ENCODE measurements around the gene PAK6.

PAK6 gene

DNA sequence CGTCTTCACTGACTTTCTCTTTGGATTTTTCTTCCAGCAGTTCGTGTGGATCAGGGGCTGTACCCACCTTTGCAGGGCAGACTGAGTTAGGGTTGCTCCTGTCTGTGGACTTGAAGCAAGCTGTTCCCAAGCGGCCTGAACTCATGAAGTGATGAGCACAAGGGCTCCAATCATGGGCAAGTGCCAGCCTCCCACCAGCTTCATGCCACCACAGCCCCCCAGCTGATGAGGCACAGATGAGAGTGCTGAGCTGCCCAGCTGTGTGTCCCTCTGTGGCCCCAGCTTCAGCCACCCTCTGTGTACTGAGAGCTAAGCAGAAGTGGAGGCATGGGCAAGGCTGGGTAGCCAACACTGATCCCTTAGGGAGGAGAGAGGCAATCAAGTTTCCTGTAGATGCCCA is 72.1 kb downstream of the PAK6 start:
- H3K4me2 ChIP-seq (ENCODE audit: low read length), result no peak overlapping the region
- H3K4me1 ChIP-seq (ENCODE audit: low read length), result peaks cover 48% of the 10 kb centered on the region
- H4K20me1 ChIP-seq (ENCODE audit: insufficient read depth, low read length), result no peaks in the 10 kb centered on the region
- peaks cover 35% of the 10 kb centered on the region for H3K27me3 ChIP-seq (ENCODE audit: low read depth, low read length)
- H3K9me3 ChIP-seq (ENCODE audit: insufficient read depth, low read length), result no peaks in the 10 kb centered on the region
- no peaks in the 10 kb centered on the region for H3K36me3 ChIP-seq (replicated peaks; ENCODE audit: low read depth, low read length)
- H3K27ac ChIP-seq (ENCODE audit: low read length), result no peak overlapping the region
- no peak overlapping the region for H3K9ac ChIP-seq (ENCODE audit: low read length)
- no peak overlapping the region for H2AFZ ChIP-seq (ENCODE audit: low read depth, low read length)
- H3K4me3 ChIP-seq (ENCODE audit: low read length), result no peak overlapping the region
- no peak for TF ChIP-seq EZH2phosphoT487 (IDR thresholded peaks at IDR 0.05; ENCODE audit: low read depth)
- TF ChIP-seq, protein P1, sequence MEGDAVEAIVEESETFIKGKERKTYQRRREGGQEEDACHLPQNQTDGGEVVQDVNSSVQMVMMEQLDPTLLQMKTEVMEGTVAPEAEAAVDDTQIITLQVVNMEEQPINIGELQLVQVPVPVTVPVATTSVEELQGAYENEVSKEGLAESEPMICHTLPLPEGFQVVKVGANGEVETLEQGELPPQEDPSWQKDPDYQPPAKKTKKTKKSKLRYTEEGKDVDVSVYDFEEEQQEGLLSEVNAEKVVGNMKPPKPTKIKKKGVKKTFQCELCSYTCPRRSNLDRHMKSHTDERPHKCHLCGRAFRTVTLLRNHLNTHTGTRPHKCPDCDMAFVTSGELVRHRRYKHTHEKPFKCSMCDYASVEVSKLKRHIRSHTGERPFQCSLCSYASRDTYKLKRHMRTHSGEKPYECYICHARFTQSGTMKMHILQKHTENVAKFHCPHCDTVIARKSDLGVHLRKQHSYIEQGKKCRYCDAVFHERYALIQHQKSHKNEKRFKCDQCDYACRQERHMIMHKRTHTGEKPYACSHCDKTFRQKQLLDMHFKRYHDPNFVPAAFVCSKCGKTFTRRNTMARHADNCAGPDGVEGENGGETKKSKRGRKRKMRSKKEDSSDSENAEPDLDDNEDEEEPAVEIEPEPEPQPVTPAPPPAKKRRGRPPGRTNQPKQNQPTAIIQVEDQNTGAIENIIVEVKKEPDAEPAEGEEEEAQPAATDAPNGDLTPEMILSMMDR (IDR thresholded peaks at IDR 0.05; ENCODE audit: low read depth, low read length), result no peak
- H3K79me2 ChIP-seq (ENCODE audit: low read length), result no peaks in the 10 kb centered on the region

DNA sequence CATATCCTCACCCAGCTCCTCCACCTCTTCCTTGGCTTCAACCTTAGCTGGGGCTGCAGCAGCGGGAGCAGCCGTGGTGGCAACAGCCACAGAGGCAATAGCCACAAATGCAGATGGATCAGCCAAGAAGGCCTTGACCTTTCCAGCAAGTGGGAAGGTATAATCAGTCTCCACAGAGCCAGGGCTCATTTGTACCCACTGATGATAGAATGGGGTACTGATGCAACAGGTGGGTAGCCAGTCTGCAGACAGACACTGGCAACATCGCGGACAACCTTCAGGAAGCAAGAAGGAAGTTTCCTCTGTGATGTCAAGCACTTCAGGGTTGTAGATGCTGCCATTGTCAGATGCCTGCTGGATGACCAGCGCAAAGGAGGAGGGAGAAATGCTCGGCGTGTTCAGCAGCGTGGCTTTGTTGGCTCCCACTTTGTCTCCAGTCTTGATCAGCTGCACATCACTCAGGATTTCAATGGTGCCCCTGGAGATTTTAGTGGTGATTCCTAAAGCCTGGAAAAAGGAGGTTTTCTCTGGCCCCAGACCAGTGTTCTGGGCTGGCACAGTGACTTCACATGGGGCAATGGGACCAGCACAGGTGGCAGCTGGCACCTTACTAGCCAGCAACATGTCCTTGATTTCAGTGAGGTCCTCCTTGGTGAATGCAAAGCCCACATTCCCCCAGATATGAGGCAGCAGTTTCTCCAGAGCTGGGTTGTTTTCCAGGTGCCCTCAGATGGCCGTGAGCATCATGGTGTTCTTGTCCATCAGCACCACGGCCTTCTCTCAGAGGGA is 73.7 kb downstream of the PAK6 start:
- peaks cover 36% of the 10 kb centered on the region for H3K27me3 ChIP-seq (ENCODE audit: low read depth, low read length)

DNA sequence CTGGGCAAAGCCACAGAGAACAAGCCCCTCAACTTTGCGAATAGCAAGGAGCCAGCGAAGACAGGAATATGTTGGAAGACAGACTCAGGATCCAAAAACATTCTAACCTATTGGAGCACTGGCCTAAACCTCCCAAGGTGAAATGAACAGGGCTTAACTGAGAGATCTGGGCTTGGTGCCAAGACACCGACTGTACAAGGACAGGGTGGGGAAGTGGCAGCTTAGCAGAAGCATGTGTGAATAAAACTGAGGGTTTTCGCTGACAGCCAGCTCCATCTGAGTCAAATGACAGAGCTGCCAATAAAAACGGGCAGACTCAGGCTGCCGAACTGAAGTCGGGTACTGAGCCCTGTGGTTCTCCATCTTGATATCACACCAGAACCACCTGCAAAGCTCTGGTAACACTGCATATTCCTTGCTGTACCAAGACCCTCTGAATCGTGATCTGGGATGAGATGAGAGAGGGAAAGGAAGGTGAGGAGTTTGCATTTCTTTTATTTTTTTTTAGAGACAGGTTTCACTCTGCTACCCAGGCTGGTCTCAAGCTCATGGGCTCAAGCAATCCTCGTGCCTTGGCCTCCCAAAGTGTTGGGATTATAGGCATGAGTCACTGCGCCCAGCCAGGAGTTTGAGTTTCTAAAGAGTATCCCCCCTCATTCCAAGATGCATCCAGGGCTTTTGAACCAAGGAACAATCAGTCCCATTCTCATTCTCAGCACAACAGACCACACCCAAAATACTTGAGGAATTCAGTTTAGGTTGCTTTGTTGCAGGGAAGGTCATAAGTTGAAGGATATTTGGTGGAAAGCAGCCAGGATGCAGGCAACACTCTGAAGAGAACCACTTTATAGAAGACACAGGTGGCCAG is 74.9 kb downstream of the PAK6 start:
- Histone ChIP-seq H3K27me3 (ENCODE audit: low read depth, low read length) (peaks cover 36% of the 10 kb centered on the region), H4K20me1 (ENCODE audit: insufficient read depth, low read length) (no peaks in the 10 kb centered on the region), H3K4me2 (ENCODE audit: low read length) (peak overlapping the region; percentile 19), H3K27ac (ENCODE audit: low read length) (no peak overlapping the region), H3K4me1 (ENCODE audit: low read length) (peaks cover 42% of the 10 kb centered on the region), H3K36me3 (replicated peaks; ENCODE audit: low read depth, low read length) (no peaks in the 10 kb centered on the region), H3K4me3 (ENCODE audit: low read length) (no peak overlapping the region), H2AFZ (ENCODE audit: low read depth, low read length) (no peak overlapping the region), H3K9me3 (ENCODE audit: insufficient read depth, low read length) (no peaks in the 10 kb centered on the region), H3K9ac (ENCODE audit: low read length) (no peak overlapping the region), H3K79me2 (ENCODE audit: low read length) (no peaks in the 10 kb centered on the region)
- TF ChIP-seq, protein P1 (IDR thresholded peaks at IDR 0.05; ENCODE audit: low read depth, low read length), result no peak
- no peak for TF ChIP-seq EZH2phosphoT487 (IDR thresholded peaks at IDR 0.05; ENCODE audit: low read depth)

More for the DNA sequence above, 73.7 kb downstream of the PAK6 start:
- H3K4me2 ChIP-seq (ENCODE audit: low read length), result no peak overlapping the region
- H3K9ac ChIP-seq (ENCODE audit: low read length), result no peak overlapping the region
- H3K4me3 ChIP-seq (ENCODE audit: low read length), result no peak overlapping the region
- peaks cover 44% of the 10 kb centered on the region for H3K4me1 ChIP-seq (ENCODE audit: low read length)
- H2AFZ ChIP-seq (ENCODE audit: low read depth, low read length), result no peak overlapping the region
- no peaks in the 10 kb centered on the region for H3K9me3 ChIP-seq (ENCODE audit: insufficient read depth, low read length)
- no peaks in the 10 kb centered on the region for H3K36me3 ChIP-seq (replicated peaks; ENCODE audit: low read depth, low read length)
- no peaks in the 10 kb centered on the region for H4K20me1 ChIP-seq (ENCODE audit: insufficient read depth, low read length)
- no peaks in the 10 kb centered on the region for H3K79me2 ChIP-seq (ENCODE audit: low read length)
- TF ChIP-seq, protein P1 (IDR thresholded peaks at IDR 0.05; ENCODE audit: low read depth, low read length), result no peak
- H3K27ac ChIP-seq (ENCODE audit: low read length), result no peak overlapping the region

DNA sequence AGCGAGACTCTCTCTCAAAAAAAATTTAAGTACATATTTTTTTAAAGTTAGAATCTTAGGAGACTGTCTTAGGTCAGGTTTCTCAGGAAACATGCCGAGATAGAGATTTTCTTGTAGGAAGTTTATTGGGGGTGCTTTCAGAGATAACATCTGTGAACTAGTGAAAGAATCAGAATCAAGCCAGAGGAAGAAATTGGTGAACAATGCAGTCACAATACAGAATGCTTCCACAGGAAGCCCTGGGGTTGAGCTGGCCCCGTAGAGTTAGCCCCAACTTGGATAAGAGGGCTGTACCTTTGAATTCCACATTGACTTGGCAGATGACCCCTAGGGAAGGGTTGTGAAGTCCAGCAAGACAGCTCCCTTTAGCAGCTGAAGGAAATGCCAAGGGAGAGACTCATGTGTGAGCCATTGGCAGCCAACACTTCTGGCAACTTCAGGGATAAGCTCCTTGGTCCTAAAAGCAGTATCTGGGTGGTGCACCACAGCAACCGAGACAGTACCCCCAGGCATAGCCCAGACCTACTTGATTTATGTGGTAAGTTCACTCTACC is 75.9 kb downstream of the PAK6 start:
- peaks cover 31% of the 10 kb centered on the region for H3K4me1 ChIP-seq (ENCODE audit: low read length)
- no peak overlapping the region for H3K9ac ChIP-seq (ENCODE audit: low read length)
- TF ChIP-seq, protein P1 (IDR thresholded peaks at IDR 0.05; ENCODE audit: low read depth, low read length), result no peak
- TF ChIP-seq EZH2phosphoT487 (IDR thresholded peaks at IDR 0.05; ENCODE audit: low read depth), result no peak
- no peaks in the 10 kb centered on the region for H3K9me3 ChIP-seq (ENCODE audit: insufficient read depth, low read length)
- no peak overlapping the region for H2AFZ ChIP-seq (ENCODE audit: low read depth, low read length)
- H3K27ac ChIP-seq (ENCODE audit: low read length), result no peak overlapping the region
- H3K4me3 ChIP-seq (ENCODE audit: low read length), result no peak overlapping the region
- H3K79me2 ChIP-seq (ENCODE audit: low read length), result no peaks in the 10 kb centered on the region
- no peak overlapping the region for H3K4me2 ChIP-seq (ENCODE audit: low read length)
- H3K27me3 ChIP-seq (ENCODE audit: low read depth, low read length), result peaks cover 36% of the 10 kb centered on the region
- no peaks in the 10 kb centered on the region for H3K36me3 ChIP-seq (replicated peaks; ENCODE audit: low read depth, low read length)
- H4K20me1 ChIP-seq (ENCODE audit: insufficient read depth, low read length), result no peaks in the 10 kb centered on the region
